SU-DHL-6 (cell line): Measurements from ENCODE around the gene DCAF10.

Experiments
- CTCF ChIP-seq: fragments of 200-600 bp; sonication (generic); IDR thresholded peaks from one replicate; pipeline ENCODE4 v1.5.1; 2017; ENCODE audit warnings: antibody characterized with exemption, mild to moderate bottlenecking, low read length, moderate library complexity; ENCODE audit not compliant: insufficient read depth, poor library complexity, severe bottlenecking
- EZH2phosphoT487 ChIP-seq: fragments of 200-600 bp; sonication (generic), shearing (Covaris generic); conservative IDR thresholded peaks from 2 replicates; pipeline ENCODE4 v1.6.1; 2018; ENCODE audit warnings: mild to moderate bottlenecking, antibody characterized with exemption, low read length, moderate library complexity, mixed read lengths

- no peak for TF ChIP-seq CTCF
- no peak for TF ChIP-seq EZH2phosphoT487
These were observed 15.7 kb upstream of the DCAF10 start, which contains the start of gene EXOSC3 for GRCh38 chr9:37784616-37785483.
